Gastrocnemius medialis (tissue), 4 donors: Measurements from ENCODE around the gene TRUB1. TPM values are rescaled to one million over a fixed set of nuclear protein-coding genes. Genes with fewer than 3 reads are reported as not detected.

Source experiments
- ATAC-seq, 2 donors: fragments of 150-250 bp; one replicate each; pipeline ENCODE4 v1.9.1; 2016
- DNase-seq, 2 donors: peaks; one replicate each; pipeline ENCODE4 v3.0.0-alpha.2; 2019
- H3K27ac ChIP-seq, 4 donors: fragments of 200-600 bp; sonication (generic); 1 replicate in 1 of 4; 2 replicates in 3 of 4; pipeline ENCODE4 v1.5.1; 2016 to 2018; ENCODE audit warnings: mild to moderate bottlenecking in 2 of 4, moderate library complexity in 1 of 4
- H3K27me3 ChIP-seq, 3 donors: fragments of 200-600 bp; sonication (generic) in 2 of 3; 1 replicate in 1 of 3; 2 replicates in 2 of 3; pipeline versions ENCODE4 v1.5.1 to v1.6.0; 2016 to 2019; ENCODE audit warnings: mild to moderate bottlenecking in 1 of 3, moderate library complexity in 1 of 3
- H3K36me3 ChIP-seq, 2 donors: fragments of 200-600 bp; sonication (generic) in 1 of 2; one replicate each; pipeline ENCODE4 v1.5.1; 2017 to 2018
- H3K4me1 ChIP-seq, 2 donors: fragments of 200-600 bp; sonication (generic) in 1 of 2; one replicate each; pipeline ENCODE4 v1.5.1; 2016 to 2017; ENCODE audit warnings: mild to moderate bottlenecking in 2 of 2
- H3K4me3 ChIP-seq, 4 donors: fragments of 200-600 bp; sonication (generic) in 3 of 4; 1 replicate in 1 of 4; 2 replicates in 3 of 4; pipeline ENCODE4 v1.5.1; 2016 to 2019; ENCODE audit warnings: mild to moderate bottlenecking in 2 of 4
- H3K9me3 ChIP-seq, 3 donors: fragments of 200-600 bp; sonication (generic) in 2 of 3; 1 replicate in 1 of 3; 2 replicates in 2 of 3; pipeline ENCODE4 v1.5.1; 2016 to 2019
- CTCF ChIP-seq, 5 experiments: fragments of 450-650 bp in 3 of 5; fragments of 200-600 bp in 2 of 5; sonication (generic) in 2 of 5; IDR thresholded peaks in 4 of 5; conservative IDR thresholded peaks in 1 of 5; 1 replicate in 4 of 5; 2 replicates in 1 of 5; pipeline ENCODE4 v1.5.1; 2016 to 2019; ENCODE audit warnings: antibody characterized with exemption in 5 of 5, mild to moderate bottlenecking in 3 of 5, moderate library complexity in 3 of 5
- POLR2A ChIP-seq, 2 donors: fragments of 450-650 bp; IDR thresholded peaks; one replicate each; pipeline ENCODE4 v1.6.1; 2017; ENCODE audit warnings: antibody characterized with exemption in 2 of 2, mild to moderate bottlenecking in 2 of 2, moderate library complexity in 2 of 2
- in situ Hi-C, 4 donors: fragments of 200-750 bp; cut with MboI; loops; one replicate each; pipeline versions ENCODE4 v1.15.0 to v1.8.0; 2017; ENCODE audit warnings: low sequenced_read_pairs in 4 of 4
- intact Hi-C: fragments of 100-400 bp; cut with DNase I; formaldehyde crosslinking; loops from one replicate; pipeline ENCODE4 v1.15.1; 2023; ENCODE audit warnings: low total_unique reads
- total RNA-seq, 4 donors: library from RNA; depleted of rRNA; stranded (reverse); fragments of >200 nt; gene quantifications; one replicate each; pipeline versions ENCODE4 v1.1.0 to v1.2.3, GENCODE V29; 2016

TRUB1 gene
- total RNA-seq, 4 donors from 2014 or later: 8.5 to 16.5 (median 10.3) TPM

DNA sequence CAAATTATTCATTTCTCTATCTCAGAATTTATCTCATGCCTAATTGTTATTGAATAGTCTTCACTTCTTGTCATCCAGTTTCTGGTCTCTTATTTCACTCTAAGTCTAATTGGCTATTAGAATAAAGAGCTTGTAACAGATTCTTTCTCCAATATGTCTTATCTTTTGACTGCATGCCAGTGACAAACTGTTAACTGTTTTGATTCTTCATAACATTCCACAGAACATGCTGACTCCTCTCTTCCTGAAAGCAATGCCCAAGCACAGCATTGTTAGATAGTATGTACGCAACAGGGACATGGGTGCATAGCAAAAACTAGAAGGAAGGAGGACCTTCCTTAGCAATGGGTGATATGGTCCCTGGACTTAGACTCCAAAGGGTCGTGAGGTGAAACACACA lies 65.4 kb downstream of the TRUB1 start:
- intact Hi-C loops: no loop called here
- in situ Hi-C loops: no loop called here
- no peak overlapping the region for H3K4me3 ChIP-seq

GRCh38 chr10:115004236-115004862 lies 66.4 kb downstream of the TRUB1 start:
- H3K36me3 ChIP-seq: no peaks in the 10 kb centered on the region
- peaks cover 0 to 6% of the 10 kb centered on the region in 2 donors for H3K4me1 ChIP-seq
- no peaks in the 10 kb centered on the region for H3K9me3 ChIP-seq
- DNase-seq: no peak
- H3K27ac ChIP-seq: no peak overlapping the region
- no peak for ATAC-seq
- TF ChIP-seq POLR2A (IDR thresholded peaks at IDR 0.05): no peak
- TF ChIP-seq CTCF (IDR thresholded peaks at IDR 0.05 in 4 of 5, conservative IDR thresholded peaks at IDR 0.05 in 1 of 5): no peak
- H3K27me3 ChIP-seq: no peaks in the 10 kb centered on the region
- no peak overlapping the region for H3K4me3 ChIP-seq
- in situ Hi-C loops (no loop called here), intact Hi-C loops (no loop called here)

More for the DNA sequence above, 65.4 kb downstream of the TRUB1 start:
- no peaks in the 10 kb centered on the region for H3K9me3 ChIP-seq
- H3K27ac ChIP-seq: no peak overlapping the region
- no peak for ATAC-seq
- H3K4me1 ChIP-seq: peaks cover 0 to 6% of the 10 kb centered on the region in 2 donors
- no peaks in the 10 kb centered on the region for H3K27me3 ChIP-seq
- no peak for DNase-seq
- no peaks in the 10 kb centered on the region for H3K36me3 ChIP-seq
- TF ChIP-seq CTCF (IDR thresholded peaks at IDR 0.05 in 4 of 5, conservative IDR thresholded peaks at IDR 0.05 in 1 of 5) (no peak), POLR2A (IDR thresholded peaks at IDR 0.05) (no peak)

GRCh38 chr10:115005771-115006170 lies 67.8 kb downstream of the TRUB1 start:
- Histone ChIP-seq H3K27me3 (no peaks in the 10 kb centered on the region), H3K9me3 (no peaks in the 10 kb centered on the region), H3K4me3 (no peak overlapping the region), H3K36me3 (no peaks in the 10 kb centered on the region), H3K4me1 (peaks cover 0 to 5% of the 10 kb centered on the region in 2 donors), H3K27ac (no peak overlapping the region)
- ATAC-seq (no peak), DNase-seq (no peak)
- TF ChIP-seq POLR2A (IDR thresholded peaks at IDR 0.05) (no peak), CTCF (IDR thresholded peaks at IDR 0.05 in 4 of 5, conservative IDR thresholded peaks at IDR 0.05 in 1 of 5) (no peak)
- in situ Hi-C loops: no loop called here
- intact Hi-C loops: no loop called here

GRCh38 chr10:115018185-115018931 lies 80.4 kb downstream of the TRUB1 start:
- in situ Hi-C loops (no loop called here), intact Hi-C loops (no loop called here)
- TF ChIP-seq POLR2A (IDR thresholded peaks at IDR 0.05): no peak
- no peak for TF ChIP-seq CTCF (IDR thresholded peaks at IDR 0.05 in 4 of 5, conservative IDR thresholded peaks at IDR 0.05 in 1 of 5)
- Histone ChIP-seq H3K27me3 (no peaks in the 10 kb centered on the region), H3K4me3 (no peak overlapping the region), H3K36me3 (no peaks in the 10 kb centered on the region), H3K9me3 (no peaks in the 10 kb centered on the region), H3K27ac (no peak overlapping the region), H3K4me1 (no peaks in the 10 kb centered on the region)
- DNase-seq (no peak), ATAC-seq (no peak)
